MM.1S (cell line): ENCODE data around the gene PGA3.
"Not testable (repeated sequence)": the region's sequence is repeated elsewhere in the genome, so short reads cannot be mapped to it uniquely, and the experiment has no call there.

Experiments
- DNase-seq: peaks from one replicate; pipeline ENCODE4 v3.0.0-alpha.2; 2015
- H2AFZ ChIP-seq: fragments of 300-600 bp; sonication (generic); 2 replicates; pipeline ENCODE4 v1.6.0; 2016; ENCODE audit warnings: antibody characterized with exemption, low read length
- H3F3A ChIP-seq: fragments of 300-600 bp; sonication (generic); 2 replicates; pipeline ENCODE4 v1.6.1; 2016; ENCODE audit warnings: mild to moderate bottlenecking, antibody characterized with exemption, low read length, moderate library complexity, mixed read lengths; ENCODE audit not compliant: insufficient read depth
- H3K27ac ChIP-seq: fragments of 300-600 bp; sonication (generic); 2 replicates; pipeline ENCODE4 v1.5.1; 2016; ENCODE audit warnings: mild to moderate bottlenecking, low read length
- H3K27me3 ChIP-seq: fragments of 300-600 bp; sonication (generic); replicated peaks from 2 replicates; pipeline ENCODE4 v1.6.0; 2016; ENCODE audit warnings: low read length; ENCODE audit not compliant: insufficient read depth
- H3K36me3 ChIP-seq: fragments of 300-600 bp; sonication (generic); replicated peaks from 2 replicates; pipeline ENCODE4 v1.6.1; 2016; ENCODE audit warnings: mild to moderate bottlenecking, low read length, mixed read lengths; ENCODE audit not compliant: insufficient read depth
- H3K4me1 ChIP-seq: fragments of 300-600 bp; sonication (generic); 2 replicates; pipeline ENCODE4 v1.6.1; 2016; ENCODE audit warnings: low read length, mixed read lengths
- H3K4me2 ChIP-seq: fragments of 300-600 bp; sonication (generic); 2 replicates; pipeline ENCODE4 v1.6.0; 2016; ENCODE audit warnings: low read depth, low read length
- H3K4me3 ChIP-seq: fragments of 300-600 bp; sonication (generic); 2 replicates; pipeline ENCODE4 v1.5.1; 2016; ENCODE audit warnings: low read length, mixed read lengths
- H3K79me2 ChIP-seq: fragments of 300-600 bp; sonication (generic); 2 replicates; pipeline ENCODE4 v1.6.1; 2016; ENCODE audit warnings: mixed run types, low read length, mixed read lengths
- H3K9ac ChIP-seq: fragments of 300-600 bp; sonication (generic); 2 replicates; pipeline ENCODE4 v1.6.1; 2016; ENCODE audit warnings: low read length, mixed read lengths
- H3K9me2 ChIP-seq: fragments of 300-600 bp; sonication (generic); replicated peaks from 2 replicates; pipeline ENCODE4 v1.6.1; 2016; ENCODE audit warnings: mild to moderate bottlenecking, low read length, mixed read lengths; ENCODE audit not compliant: insufficient read depth
- H3K9me3 ChIP-seq: fragments of 300-600 bp; sonication (generic); replicated peaks from 2 replicates; pipeline ENCODE4 v1.6.1; 2016; ENCODE audit warnings: mild to moderate bottlenecking, low read length, mixed read lengths; ENCODE audit not compliant: insufficient read depth
- H4K20me1 ChIP-seq: fragments of 300-600 bp; sonication (generic); 2 replicates; pipeline ENCODE4 v1.6.1; 2016; ENCODE audit warnings: mild to moderate bottlenecking, low read length, moderate library complexity, mixed read lengths; ENCODE audit not compliant: insufficient read depth

Gene PGA3

GRCh38 chr11:61231585-61231984 is 28.3 kb downstream of the PGA3 start:
- H3K79me2 ChIP-seq, H3K4me1 ChIP-seq, H3K9ac ChIP-seq, H2AFZ ChIP-seq, H3K4me3 ChIP-seq, H3K4me2 ChIP-seq, H3K36me3 ChIP-seq, H3F3A ChIP-seq, DNase-seq, H3K27me3 ChIP-seq, H4K20me1 ChIP-seq, H3K9me2 ChIP-seq, H3K27ac ChIP-seq, H3K9me3 ChIP-seq: not testable (repeated sequence)

GRCh38 chr11:61232548-61233145 is 29.3 kb downstream of the PGA3 start:
- not testable (repeated sequence) for H3K79me2 ChIP-seq, H3K4me1 ChIP-seq, DNase-seq, H3K4me3 ChIP-seq, H3K27me3 ChIP-seq, H3K27ac ChIP-seq, H3K9ac ChIP-seq, H3K9me3 ChIP-seq, H3K9me2 ChIP-seq, H2AFZ ChIP-seq, H3F3A ChIP-seq, H3K36me3 ChIP-seq, H3K4me2 ChIP-seq, H4K20me1 ChIP-seq

GRCh38 chr11:61237130-61237529 is 33.8 kb downstream of the PGA3 start:
- H3F3A ChIP-seq, H3K79me2 ChIP-seq, H3K36me3 ChIP-seq, H4K20me1 ChIP-seq, H3K9ac ChIP-seq, H3K27ac ChIP-seq, H3K27me3 ChIP-seq, H2AFZ ChIP-seq, DNase-seq, H3K4me2 ChIP-seq, H3K9me2 ChIP-seq, H3K4me1 ChIP-seq, H3K4me3 ChIP-seq, H3K9me3 ChIP-seq: not testable (repeated sequence)

- H2AFZ ChIP-seq, H3K36me3 ChIP-seq, H3K9me2 ChIP-seq, H3K79me2 ChIP-seq, DNase-seq, H3K4me2 ChIP-seq, H3K9me3 ChIP-seq, H3F3A ChIP-seq, H4K20me1 ChIP-seq, H3K9ac ChIP-seq, H3K27me3 ChIP-seq, H3K27ac ChIP-seq, H3K4me3 ChIP-seq, H3K4me1 ChIP-seq: not testable (repeated sequence)
Observed at GRCh38 chr11:61240288-61240687, 37.0 kb downstream of the PGA3 start.

GRCh38 chr11:61240875-61241274 is 37.6 kb downstream of the PGA3 start, which contains the start of gene PGA5:
TSS of gene PGA5 (plus strand) at chr11:61241175. CDS start at chr11:61241227, 52 bp downstream.
- not testable (repeated sequence) for DNase-seq, H3K4me2 ChIP-seq

GRCh38 chr11:61241526-61241925 is 38.2 kb downstream of the PGA3 start:
- not testable (repeated sequence) for H3K27me3 ChIP-seq, H3K4me2 ChIP-seq, H3K4me3 ChIP-seq, H3K36me3 ChIP-seq, DNase-seq, H2AFZ ChIP-seq, H3K4me1 ChIP-seq, H3F3A ChIP-seq, H4K20me1 ChIP-seq, H3K9me3 ChIP-seq, H3K9ac ChIP-seq, H3K79me2 ChIP-seq, H3K9me2 ChIP-seq, H3K27ac ChIP-seq

More at GRCh38 chr11:61240875-61241274, 37.6 kb downstream of the PGA3 start, which contains the start of gene PGA5:
- H3F3A ChIP-seq, H2AFZ ChIP-seq, H3K4me3 ChIP-seq, H3K27me3 ChIP-seq, H4K20me1 ChIP-seq, H3K9ac ChIP-seq, H3K79me2 ChIP-seq, H3K9me3 ChIP-seq, H3K9me2 ChIP-seq, H3K36me3 ChIP-seq, H3K4me1 ChIP-seq, H3K27ac ChIP-seq: not testable (repeated sequence)

GRCh38 chr11:61245284-61245964 is 42.1 kb downstream of the PGA3 start:
- not testable (repeated sequence) for H2AFZ ChIP-seq, H4K20me1 ChIP-seq, H3K27me3 ChIP-seq, H3K36me3 ChIP-seq, H3K27ac ChIP-seq, H3K9me3 ChIP-seq, H3K9ac ChIP-seq, H3K4me3 ChIP-seq, H3K9me2 ChIP-seq, DNase-seq, H3K79me2 ChIP-seq, H3K4me1 ChIP-seq, H3K4me2 ChIP-seq, H3F3A ChIP-seq

- H3K79me2 ChIP-seq, H3K36me3 ChIP-seq, H3K9me3 ChIP-seq, H3K27me3 ChIP-seq, H3K9me2 ChIP-seq, H3K4me3 ChIP-seq, H4K20me1 ChIP-seq, H3F3A ChIP-seq, H3K4me1 ChIP-seq, H2AFZ ChIP-seq, H3K4me2 ChIP-seq, H3K9ac ChIP-seq, H3K27ac ChIP-seq, DNase-seq: not testable (repeated sequence)
Observed at GRCh38 chr11:61248071-61248470, 44.8 kb downstream of the PGA3 start.
